Posterior cingulate gyrus (tissue), 11 donors: Measurements from ENCODE around the gene AFG3L2.
"Not testable (repeated sequence)": the region's sequence is repeated elsewhere in the genome, so short reads cannot be mapped to it uniquely, and the experiment has no call there.

ENCODE experiments used
- DNase-seq, 10 donors: peaks; one replicate each; pipeline versions ENCODE4 v3.0.0 to v3.0.0-alpha.2; 2020 to 2021; ENCODE audit warnings: mixed read lengths in 3 of 10
- intact Hi-C: fragments of 100-400 bp; cut with DNase I; formaldehyde crosslinking; loops from one replicate; pipeline ENCODE4 v1.15.1; 2023

The AFG3L2 gene

DNA sequence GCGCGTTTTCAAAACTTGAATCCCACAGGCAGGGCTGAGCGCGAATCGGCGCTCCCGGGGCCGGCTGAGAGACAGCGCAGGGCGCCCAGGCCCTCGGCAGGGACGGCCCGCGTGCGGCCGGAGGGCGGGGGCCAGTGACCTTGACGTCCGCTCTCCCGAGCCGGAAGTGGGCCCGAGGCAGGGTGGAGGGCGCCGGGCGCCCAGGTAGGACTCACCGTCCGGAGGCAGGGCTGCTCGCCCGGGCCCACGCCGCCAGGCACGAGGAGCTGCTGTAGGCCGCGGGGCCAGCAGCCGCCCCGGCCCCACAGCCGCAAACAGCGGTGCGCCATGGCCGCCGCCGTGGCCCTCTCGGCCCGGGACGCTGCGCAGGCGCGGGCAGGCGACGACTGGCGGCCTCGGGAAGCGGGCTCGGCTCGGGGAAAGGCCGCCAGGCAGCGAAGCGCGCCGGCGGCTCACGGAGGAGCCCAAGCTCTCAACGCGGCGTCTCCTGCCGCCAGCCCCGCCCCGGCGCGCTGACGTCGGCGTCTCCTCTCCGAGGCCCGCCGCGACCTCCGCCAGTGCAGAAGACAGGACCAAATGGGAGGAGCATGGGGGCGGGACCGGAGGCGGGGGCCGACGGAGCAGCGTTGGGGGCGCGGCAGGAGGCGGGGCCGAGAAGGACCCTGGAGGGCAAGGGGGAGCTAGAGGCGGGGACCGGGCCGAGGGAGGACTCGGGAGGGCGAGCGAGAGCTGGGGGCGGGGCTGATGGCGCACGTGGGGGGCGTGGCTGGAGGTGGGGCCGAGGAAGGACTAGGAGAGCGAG lies at the start of gene AFG3L2:
Gene AFG3L2 (minus strand): TSS at position 474 of the 802 bp plus-strand sequence. CDS start 145 bp downstream, at position 329.
- peak; percentile 99 to 100 (median 100) for DNase-seq
- intact Hi-C loops = loop anchor here (1.0 kb wide), 1 partner anchor 281 kb away; the partner anchor contains the start of gene SPIRE1

DNA sequence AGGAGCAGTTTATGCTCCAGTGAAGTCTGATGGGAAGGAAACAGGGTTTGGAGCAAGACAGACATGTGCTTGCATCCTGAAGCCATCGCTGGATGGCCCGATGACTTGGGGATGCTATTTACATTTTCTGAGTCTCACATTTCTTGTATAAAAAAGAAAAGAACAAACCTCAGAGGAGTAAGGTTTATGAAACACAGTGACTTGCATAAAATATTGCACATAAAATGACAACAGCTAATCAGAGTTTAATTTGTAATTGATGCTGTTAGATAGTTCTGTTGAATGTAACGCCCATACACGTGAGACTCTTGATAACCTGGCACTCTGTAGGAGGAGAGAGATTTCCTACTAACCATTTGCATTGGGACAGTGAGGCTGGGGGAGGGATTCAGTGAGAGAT lies 47.2 kb upstream of the AFG3L2 start:
- intact Hi-C loops = loop anchor here (2.0 to 10.0 kb wide), 2 partner anchors 29 to 91 kb away; no protein-coding TSS in a partner anchor
- DNase-seq = peak in 1 of 10 donors; percentile 12

DNA sequence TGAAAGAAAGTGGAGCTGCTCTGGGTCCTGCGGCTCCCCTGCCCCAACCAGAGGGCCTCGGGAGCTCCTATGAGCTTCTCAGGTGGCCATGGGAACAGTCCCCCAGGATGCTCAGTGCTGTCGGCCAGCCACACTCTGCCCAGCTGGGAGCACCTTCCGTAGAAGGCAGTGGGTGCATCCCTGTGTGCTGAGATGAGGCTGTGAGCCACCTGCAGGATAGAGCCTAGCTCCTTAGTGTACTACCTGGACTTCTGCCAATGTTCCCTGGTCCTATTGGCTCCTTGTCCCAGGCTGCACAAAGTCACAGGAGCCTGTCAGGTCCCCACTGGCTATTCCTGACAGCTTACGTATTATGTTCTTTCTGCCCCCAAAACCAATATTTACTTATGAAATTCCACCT lies 46.8 kb upstream of the AFG3L2 start:
- intact Hi-C loops = loop anchor here (2.0 to 10.0 kb wide), 2 partner anchors 29 to 91 kb away; no protein-coding TSS in a partner anchor
- DNase-seq = peak in 1 of 10 donors; percentile 71

DNA sequence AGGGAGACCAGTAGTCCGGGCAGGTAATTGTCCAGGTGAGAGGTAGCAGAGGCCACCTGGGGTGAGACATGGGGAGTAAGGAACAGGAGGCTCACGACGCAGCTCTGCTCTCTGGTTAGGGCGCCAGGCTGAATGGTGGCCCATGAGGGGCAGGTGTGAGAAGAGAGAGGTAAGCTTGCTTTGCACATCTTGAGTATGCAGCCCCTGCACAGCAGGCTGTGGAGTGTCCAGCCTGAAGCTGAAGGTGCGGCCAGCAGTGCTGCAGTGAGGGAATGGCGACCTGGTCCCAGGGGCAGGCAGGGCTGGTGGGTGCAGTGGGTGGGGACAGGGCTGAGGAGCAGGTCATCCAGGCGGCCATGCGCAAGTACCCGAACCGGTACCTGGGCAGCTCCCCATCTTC lies 46.4 kb upstream of the AFG3L2 start:
- peak in 1 of 10 donors; percentile 81 for DNase-seq

DNA sequence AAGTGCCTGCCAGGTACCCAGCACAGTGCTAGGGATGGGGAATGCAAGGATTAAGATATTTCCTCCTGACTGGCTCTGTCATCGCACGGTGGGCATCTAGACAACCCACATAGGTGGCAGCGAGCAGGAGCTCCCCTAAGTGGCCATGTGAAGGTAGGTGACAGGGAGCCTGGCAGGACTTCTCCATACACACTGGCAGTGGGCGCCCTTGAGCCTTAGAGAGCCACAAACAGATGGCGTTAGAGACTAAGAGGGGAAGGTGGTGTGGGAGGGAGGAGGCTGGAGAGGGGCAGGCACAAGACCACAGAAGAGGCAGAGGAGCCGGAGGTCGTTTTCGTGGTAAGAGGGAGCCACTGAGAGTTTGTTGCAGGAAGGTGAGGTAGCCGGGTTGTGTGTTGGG lies 45.9 kb upstream of the AFG3L2 start:
- intact Hi-C loops = loop anchor here (10.0 kb wide), 1 partner anchor 92 kb away; no protein-coding TSS in a partner anchor
- peak in 1 of 10 donors; percentile 62 for DNase-seq

More for the DNA sequence above, 46.4 kb upstream of the AFG3L2 start:
- intact Hi-C loops = loop anchor here (10.0 kb wide), 1 partner anchor 91 kb away; no protein-coding TSS in a partner anchor

DNA sequence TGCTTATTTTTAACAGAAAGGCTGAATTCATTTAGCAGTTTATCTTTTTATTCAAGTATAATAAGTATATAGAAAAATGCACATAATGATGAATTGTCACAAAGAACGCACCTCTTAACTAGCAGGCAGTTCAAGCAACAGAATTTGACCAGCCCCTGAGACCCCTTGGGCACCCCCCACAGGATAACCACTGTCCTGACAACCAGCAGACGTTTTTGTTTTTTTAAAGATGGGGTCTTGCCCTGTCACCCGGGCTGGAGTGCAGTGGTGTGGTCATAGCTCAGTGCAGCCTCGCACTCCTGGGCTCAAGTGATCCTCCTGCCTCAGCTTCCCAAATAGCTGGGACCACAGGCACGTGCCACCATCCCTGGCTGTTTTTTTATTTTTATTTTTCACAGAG lies 44.7 kb upstream of the AFG3L2 start:
- intact Hi-C loops = loop anchor here (10.0 kb wide), 1 partner anchor 93 kb away; no protein-coding TSS in a partner anchor
- DNase-seq = peak in 2 of 10 donors; percentile 13 to 61

DNA sequence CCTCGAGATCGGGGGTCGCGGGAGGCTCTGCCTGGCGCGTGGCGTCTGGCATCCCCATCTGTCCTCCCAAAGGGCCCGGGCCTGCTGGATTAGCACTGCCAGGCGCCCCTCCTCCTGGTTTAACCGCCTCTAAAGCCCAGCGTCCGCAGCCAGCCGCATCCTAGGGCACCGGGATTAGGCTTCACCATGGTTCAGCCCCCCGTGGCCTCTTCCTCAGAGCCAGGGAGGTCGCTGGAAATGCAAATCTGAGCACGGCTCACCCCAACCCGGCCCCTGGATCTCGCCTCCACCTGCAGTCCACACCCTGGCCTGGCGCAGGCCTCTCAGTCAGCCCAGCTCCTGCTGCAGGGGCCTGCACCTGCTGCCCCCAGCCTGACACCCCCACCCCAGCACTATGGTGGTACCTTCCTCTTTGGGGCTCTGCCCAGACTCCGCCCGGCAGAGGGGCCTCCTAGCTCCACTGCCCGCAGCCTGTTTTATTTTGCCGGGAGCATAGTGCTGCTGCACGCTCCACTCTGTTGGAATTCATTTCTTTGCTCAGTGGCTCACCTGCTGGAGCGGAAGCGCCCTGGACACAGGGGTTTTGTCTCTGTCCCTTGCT lies 43.9 kb upstream of the AFG3L2 start:
- intact Hi-C loops = loop anchor here (10.0 kb wide), 1 partner anchor 94 kb away; no protein-coding TSS in a partner anchor
- peak in 6 of 10 donors; percentile 39 to 91 (median 68) for DNase-seq

DNA sequence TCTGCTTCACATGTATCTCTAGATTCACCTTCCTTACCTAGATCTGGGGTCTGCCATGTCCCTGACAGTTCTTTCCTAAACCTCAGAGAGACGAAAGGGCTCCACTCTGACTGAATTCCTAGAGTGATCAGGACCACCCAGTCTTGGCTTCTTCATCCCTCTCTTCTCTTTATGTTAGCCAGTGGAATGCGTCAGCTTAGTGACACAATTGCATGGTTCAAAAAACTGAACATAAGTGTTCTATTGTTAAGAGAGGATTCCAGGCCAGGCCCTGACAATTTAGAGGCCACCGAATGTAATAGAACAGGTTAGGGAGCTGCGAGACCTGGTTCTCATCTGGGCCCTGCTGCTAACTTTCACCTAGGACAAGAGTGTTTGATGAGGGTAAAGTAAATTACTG lies 40.7 kb upstream of the AFG3L2 start:
- DNase-seq = peak in 1 of 10 donors; percentile 10
- intact Hi-C loops = no loop called here

DNA sequence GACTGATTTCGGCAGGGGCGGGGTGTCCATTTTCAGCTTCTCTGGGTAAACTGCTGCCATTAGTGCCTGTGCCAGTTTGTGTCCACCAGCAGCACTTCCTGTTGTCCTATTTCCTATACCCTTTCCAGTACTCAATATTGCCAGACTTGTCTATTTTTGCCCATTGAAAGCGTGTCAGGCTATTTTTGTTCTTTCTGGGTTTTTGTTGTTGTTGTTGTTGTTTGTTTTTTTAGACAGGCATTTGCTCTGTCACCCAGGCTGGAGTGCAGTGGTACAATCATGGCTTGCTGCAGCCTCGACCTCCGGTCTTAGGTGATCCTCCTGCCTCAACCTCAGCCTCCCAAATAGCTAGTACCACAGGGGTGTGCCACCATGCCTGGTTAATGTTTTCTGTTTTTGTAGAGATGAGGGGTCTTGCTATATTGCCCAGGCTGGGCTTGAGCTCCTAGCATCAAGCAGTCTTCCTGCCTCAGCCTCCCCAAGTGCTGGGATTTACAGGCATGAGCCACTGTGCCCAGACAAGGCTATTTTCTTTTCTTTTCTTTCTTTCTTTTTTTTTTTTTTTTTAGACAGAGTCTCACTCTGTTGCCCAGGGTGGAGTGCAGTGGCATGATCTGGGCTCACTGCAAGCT lies 39.2 kb upstream of the AFG3L2 start:
- intact Hi-C loops = no loop called here
- peak in 1 of 10 donors; percentile 54 for DNase-seq

DNA sequence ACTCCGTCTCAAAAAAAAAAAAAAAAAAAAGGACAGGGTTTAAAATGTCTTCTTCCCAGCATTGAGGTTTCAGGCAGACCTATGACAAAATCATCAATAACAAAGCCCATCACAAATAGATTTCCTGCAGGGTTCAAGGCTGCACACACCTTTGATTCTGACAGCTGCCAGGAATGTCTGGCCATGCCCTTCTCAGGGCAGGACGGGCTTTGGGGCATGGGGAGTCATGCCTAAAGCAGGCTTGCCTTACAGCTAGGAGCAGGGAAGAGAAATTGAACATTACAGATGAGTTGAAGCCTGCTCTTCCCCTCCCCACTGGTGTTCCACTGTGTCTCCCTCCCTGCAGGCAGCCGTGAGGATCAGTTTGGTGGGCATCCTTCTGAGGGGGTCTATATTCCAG lies 34.4 kb upstream of the AFG3L2 start:
- peak in 2 of 10 donors; percentile 2 to 34 for DNase-seq
- intact Hi-C loops = no loop called here

DNA sequence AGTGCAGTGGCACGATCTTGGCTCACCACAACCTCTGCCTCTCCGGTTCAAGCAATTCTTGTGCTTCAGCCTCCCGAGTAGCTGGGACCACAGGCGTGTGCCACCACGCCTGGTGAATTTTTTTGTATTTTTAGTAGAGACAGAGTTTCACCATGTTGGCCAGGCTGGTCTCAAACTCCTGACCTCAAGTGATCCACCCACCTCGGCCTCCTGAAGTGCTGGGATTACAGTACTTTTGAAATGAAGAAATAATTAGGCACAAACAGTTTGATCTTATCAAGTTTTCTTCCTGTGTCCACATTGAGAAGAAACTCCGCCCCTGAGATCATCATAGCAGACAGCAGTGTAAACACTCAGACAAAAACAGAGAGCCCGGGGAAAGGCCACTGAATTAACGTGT lies 33.7 kb upstream of the AFG3L2 start:
- intact Hi-C loops = not testable (repeated sequence)

DNA sequence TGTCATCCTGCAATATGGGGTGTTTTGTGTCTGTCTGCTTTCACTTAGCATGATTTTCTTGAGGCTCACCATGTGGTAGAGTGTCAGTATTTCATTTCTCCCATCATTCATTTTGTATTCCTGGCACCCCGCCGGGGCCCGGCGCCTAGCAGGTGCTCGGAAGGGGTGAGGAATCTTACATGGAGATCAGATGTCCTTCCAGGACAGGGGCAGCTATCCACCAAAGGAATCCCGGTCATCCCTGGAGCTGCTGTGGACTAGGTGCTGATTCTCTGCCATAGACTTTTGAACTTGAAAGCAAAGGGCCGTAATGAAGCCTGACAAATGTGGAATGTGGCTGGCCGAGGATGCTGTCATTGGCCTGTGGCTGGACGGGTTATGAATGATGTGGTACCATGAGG lies 33.1 kb upstream of the AFG3L2 start:
- intact Hi-C loops = no loop called here
- DNase-seq = peak in 2 of 10 donors; percentile 10 to 45

More for the DNA sequence above, 33.7 kb upstream of the AFG3L2 start:
- peak in 2 of 10 donors; percentile 8 to 29 for DNase-seq

DNA sequence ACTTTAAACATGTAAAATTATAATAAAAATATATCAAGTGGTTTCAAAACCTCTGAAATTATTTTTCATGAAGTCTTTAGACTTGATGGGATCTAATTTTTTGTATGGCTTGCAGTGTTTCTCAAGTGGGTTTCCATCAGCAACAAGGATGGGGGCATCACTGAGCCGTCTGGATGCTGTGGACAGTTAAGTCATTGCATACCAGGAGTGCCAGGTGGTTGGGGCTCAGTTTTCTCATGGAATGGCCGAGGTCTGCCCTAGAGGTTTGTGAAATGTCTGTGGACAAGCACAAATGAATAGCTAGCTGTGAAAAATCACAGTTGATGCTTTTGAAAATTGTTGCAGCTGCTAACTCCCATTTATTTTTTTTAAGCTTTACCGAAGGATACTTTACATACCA lies 32.4 kb upstream of the AFG3L2 start:
- intact Hi-C loops = loop anchor here (5.0 kb wide), 2 partner anchors 43 to 248 kb away; partner anchors contain the start of gene SPIRE1
- peak in 2 of 10 donors; percentile 32 to 41 for DNase-seq

DNA sequence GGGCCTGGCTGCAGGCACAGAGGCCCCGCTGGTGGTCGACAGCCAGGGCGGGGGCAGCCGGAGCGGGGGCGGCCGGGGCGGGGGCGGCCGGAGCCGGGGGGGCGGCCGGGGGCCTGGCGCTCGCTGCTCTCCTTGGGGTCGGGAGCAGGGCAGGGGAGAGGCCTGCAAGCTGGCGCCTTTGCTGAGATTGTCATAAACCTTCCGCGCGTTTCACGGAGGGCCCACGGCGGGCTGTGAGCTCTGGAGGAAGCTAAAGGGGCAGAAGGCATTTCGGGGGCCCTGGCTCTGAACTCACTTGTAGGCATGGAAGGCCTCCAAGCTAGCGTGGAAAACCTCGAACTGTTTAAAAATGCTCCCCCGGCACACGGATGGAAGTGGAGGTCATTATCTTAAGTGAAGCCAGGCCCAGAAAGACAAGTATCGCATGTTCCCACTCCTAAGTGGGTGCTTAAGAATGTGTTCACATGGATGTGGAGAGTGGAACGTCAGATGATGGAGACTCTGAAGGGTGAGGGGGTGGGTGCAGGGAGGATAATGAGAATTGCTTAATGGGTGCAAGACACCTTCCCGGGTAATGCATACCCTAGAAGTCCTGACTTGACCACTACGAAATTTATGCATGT lies 31.3 kb upstream of the AFG3L2 start:
- intact Hi-C loops = loop anchor here (5.0 kb wide), 2 partner anchors 44 to 249 kb away; partner anchors contain the start of gene SPIRE1
- peak in 3 of 10 donors; percentile 21 to 87 (median 85) for DNase-seq

DNA sequence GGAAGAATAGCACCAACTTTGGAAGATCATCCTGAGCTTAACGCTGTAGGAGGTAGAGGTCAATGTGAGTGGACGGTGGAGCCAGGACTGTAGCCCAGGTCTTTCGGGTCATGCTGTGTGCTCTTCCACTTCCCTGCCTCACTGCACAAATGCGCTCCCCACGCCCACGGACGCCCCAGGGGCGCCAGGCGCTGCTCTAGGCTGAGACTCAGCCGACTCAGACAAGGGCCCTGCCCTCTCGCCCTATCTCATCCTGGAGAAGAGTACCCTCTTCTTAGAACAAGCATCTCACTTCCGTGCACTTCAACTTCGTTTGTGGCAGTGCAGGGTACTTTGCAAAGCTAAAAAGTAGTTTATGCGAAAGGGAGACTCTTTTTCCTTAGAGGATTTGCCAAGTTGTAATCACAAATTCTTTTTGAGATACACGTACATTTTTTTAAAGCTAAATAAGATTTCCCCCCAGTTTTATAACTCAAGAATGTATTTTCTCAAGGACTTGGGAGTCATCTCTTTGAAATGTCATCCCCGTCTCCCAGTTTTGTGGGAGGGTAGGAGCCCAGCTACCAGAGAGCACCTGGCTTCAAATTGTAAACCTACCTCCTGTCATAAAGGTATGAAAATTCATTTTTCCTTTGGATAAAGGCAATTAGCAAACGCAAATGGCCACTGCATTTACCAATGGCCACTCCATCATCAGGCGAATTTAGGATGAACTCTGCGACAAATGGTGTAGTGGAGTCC lies 29.5 kb upstream of the AFG3L2 start:
- peak in 1 of 10 donors; percentile 9 for DNase-seq
- intact Hi-C loops = loop anchor here (5.0 kb wide), 2 partner anchors 46 to 251 kb away; partner anchors contain the start of gene SPIRE1

DNA sequence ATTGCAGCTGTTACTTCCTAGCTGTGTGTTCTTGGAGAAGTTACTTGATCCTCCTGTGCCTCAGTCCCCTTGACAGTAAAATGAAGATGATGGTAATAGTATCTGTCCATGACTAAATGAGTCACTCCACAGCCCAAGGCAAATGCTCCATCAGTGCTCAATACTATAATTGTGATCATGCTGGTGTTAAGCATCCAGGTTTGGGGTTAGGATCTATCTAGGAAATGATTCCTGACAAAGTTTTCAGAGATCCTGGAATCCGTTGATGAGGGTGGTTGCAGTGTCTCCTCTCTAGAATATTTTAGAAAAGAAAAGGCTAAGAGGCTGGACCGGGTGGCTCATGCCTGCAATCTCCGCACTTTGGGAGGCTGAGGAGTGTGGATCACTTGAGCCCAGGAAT lies 28.0 kb upstream of the AFG3L2 start:
- intact Hi-C loops = loop anchor here (5.0 kb wide), 2 partner anchors 47 to 252 kb away; partner anchors contain the start of gene SPIRE1
- peak in 1 of 10 donors; percentile 2 for DNase-seq

DNA sequence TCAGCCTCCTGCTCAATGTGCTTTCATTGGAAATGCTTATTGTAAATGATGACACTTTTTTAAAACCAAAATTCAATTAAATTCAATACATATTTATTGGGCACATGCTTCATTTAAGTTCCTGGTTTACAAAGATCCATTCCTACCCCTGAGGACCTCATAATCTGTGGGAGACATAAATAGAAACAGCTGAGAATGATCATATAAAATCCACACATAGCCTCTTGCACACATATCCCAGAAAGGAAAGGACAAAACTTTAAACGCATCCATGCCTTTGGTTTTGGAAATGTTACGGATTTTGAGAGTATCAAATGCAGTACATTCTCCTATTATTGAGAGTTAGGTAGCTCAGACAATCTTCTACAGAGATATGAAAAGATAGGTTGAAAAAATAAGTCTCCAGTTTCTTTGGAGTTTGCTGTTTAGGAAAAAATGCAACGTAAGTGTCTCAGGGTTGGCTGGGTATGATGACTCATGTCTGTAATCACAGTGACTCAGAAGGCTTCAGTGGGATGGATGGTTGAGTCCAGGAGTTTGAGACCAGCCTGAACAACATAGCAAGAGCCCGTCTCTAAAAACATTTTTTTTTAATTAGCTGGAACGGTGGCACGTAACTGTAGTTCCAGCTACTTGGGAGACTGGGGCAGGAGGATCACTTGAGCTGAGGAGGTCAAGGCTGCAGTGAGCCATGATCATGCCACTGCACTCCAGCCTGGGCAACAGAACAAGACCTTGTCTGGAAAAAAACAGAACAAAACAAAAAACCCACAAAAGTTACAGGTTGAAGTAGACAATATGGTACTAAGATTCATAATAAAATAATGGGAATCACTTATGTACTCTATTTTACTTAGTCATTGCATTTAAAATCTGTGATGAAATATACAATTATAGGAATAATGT lies 26.8 kb upstream of the AFG3L2 start:
- intact Hi-C loops = no loop called here
- DNase-seq = no peak

DNA sequence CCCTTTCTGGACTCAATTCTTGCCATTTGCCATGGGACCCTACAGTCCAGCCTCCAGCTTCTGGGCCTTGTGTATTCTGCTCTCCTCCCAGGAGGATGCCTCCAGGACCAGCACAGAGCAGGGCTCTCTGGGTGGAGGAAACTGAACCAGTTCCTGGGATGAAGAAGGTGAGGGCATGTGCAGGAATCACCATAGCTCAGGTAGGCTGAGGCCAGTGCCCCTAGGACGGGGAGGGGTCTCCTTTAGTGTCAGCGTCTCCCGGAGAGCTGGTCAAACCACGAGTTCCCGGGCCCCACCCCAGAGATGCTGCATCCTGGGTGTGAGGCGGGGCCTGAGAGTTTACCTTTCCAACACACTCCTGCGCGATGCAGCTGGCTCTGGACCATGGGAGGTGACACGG lies 24.9 kb upstream of the AFG3L2 start:
- intact Hi-C loops = no loop called here

More for the DNA sequence above, 24.9 kb upstream of the AFG3L2 start:
- DNase-seq = peak in 1 of 10 donors; percentile 46
